Mesendoderm (in vitro differentiated cells): ENCODE measurements around the gene AGTR2.
"Not testable (repeated sequence)": the region's sequence is repeated elsewhere in the genome, so short reads cannot be mapped to it uniquely, and the experiment has no call there.

Source experiments
- DNase-seq: peaks from one replicate; pipeline ENCODE4 v3.0.0; 2013
- H2AK5ac ChIP-seq: 2 replicates; pipeline ENCODE4 v1.6.1; 2013; ENCODE audit warnings: low read length, inconsistent platforms
- H2BK120ac ChIP-seq: 2 replicates; pipeline ENCODE4 v1.6.1; 2013; ENCODE audit warnings: low read depth, mild to moderate bottlenecking, low read length, moderate library complexity, mixed read lengths
- H2BK15ac ChIP-seq: replicated peaks from 2 replicates; pipeline ENCODE4 v1.6.1; 2013; ENCODE audit warnings: low read depth, mild to moderate bottlenecking, moderate library complexity
- H2BK5ac ChIP-seq: 2 replicates; pipeline ENCODE4 v1.6.1; 2013; ENCODE audit warnings: low read length, inconsistent platforms
- H3K18ac ChIP-seq: 2 replicates; pipeline ENCODE4 v1.6.1; 2013; ENCODE audit warnings: mild to moderate bottlenecking, low read length, mixed read lengths
- H3K23ac ChIP-seq: one replicate; pipeline ENCODE4 v1.6.1; 2013; ENCODE audit warnings: low read length
- H3K27ac ChIP-seq: 2 replicates; pipeline ENCODE4 v1.5.1; 2013; ENCODE audit warnings: low read depth, mild to moderate bottlenecking, inconsistent platforms, low read length, moderate library complexity
- H3K27me3 ChIP-seq: 2 replicates; pipeline ENCODE4 v1.6.1; 2013; ENCODE audit warnings: low read length, control low read depth, mild to moderate bottlenecking, inconsistent platforms; ENCODE audit not compliant: insufficient read depth, poor library complexity
- H3K36me3 ChIP-seq: 2 replicates; pipeline ENCODE4 v1.6.1; 2013; ENCODE audit warnings: low read length, inconsistent platforms; ENCODE audit not compliant: control insufficient read depth, insufficient read depth
- H3K4ac ChIP-seq: one replicate; pipeline ENCODE4 v1.6.1; 2013; ENCODE audit warnings: low read depth, mild to moderate bottlenecking, low read length, moderate library complexity
- H3K4me1 ChIP-seq: 2 replicates; pipeline ENCODE4 v1.6.1; 2013; ENCODE audit warnings: low read depth, low read length, inconsistent platforms; ENCODE audit not compliant: control insufficient read depth
- H3K4me2 ChIP-seq: 2 replicates; pipeline ENCODE4 v1.6.1; 2013; ENCODE audit warnings: low read length
- H3K4me3 ChIP-seq: 2 replicates; pipeline ENCODE4 v1.5.1; 2013; ENCODE audit warnings: mild to moderate bottlenecking, low read length
- H3K56ac ChIP-seq: one replicate; pipeline ENCODE4 v1.6.1; 2013; ENCODE audit warnings: low read length
- H3K79me1 ChIP-seq: 2 replicates; pipeline ENCODE4 v1.6.1; 2013; ENCODE audit warnings: low read length, inconsistent platforms
- H3K79me2 ChIP-seq: 2 replicates; pipeline ENCODE4 v1.6.1; 2013; ENCODE audit warnings: mild to moderate bottlenecking, low read length; ENCODE audit not compliant: control insufficient read depth, insufficient read depth
- H3K9ac ChIP-seq: 2 replicates; pipeline ENCODE4 v1.6.1; 2013; ENCODE audit warnings: low read length, inconsistent platforms
- H4K5ac ChIP-seq: one replicate; pipeline ENCODE4 v1.6.1; 2013; ENCODE audit warnings: low read length
- H4K8ac ChIP-seq: one replicate; pipeline ENCODE4 v1.6.1; 2013; ENCODE audit warnings: low read depth, mild to moderate bottlenecking, control low read depth, low read length, moderate library complexity
- WGBS: extraction: QIAGEN DNeasy Blood & Tissue Kit; methylation state at CpG from one replicate; pipeline ENCODE4 v1.1.7; 2013; ENCODE audit warnings: low lambda C conversion rate, missing lambda C conversion rate; ENCODE audit not compliant: insufficient coverage; ENCODE audit errors: extremely low coverage; 5-methylcytosine and 5-hydroxymethylcytosine counted together

Gene AGTR2

GRCh38 chrX:116217080-116217479 lies 46.5 kb downstream of the AGTR2 start:
- WGBS: no CpG with 5 or more reads among the region's 2 CpGs

More at GRCh38 chrX:116217080-116217479, 46.5 kb downstream of the AGTR2 start:
- H3K27ac ChIP-seq, H3K4me3 ChIP-seq, H3K56ac ChIP-seq, H3K4me1 ChIP-seq, H2AK5ac ChIP-seq, H2BK120ac ChIP-seq, DNase-seq, H3K36me3 ChIP-seq, H3K4me2 ChIP-seq, H3K9ac ChIP-seq, H3K23ac ChIP-seq, H3K27me3 ChIP-seq, H2BK5ac ChIP-seq, H4K8ac ChIP-seq, H3K4ac ChIP-seq, H3K18ac ChIP-seq, H2BK15ac ChIP-seq, H3K79me2 ChIP-seq, H3K79me1 ChIP-seq, H4K5ac ChIP-seq: not testable (repeated sequence)
